Keratinocyte (primary cell): Measurements from ENCODE around the gene PSMC4. TPM values are rescaled to one million over a fixed set of nuclear protein-coding genes. Genes with fewer than 3 reads are reported as not detected.

Experiments used
- DNase-seq: peaks from one replicate; pipeline ENCODE4 v3.0.0-alpha.2; 2011; ENCODE audit warnings: low read depth, missing footprints, low spot score
- FAIRE-seq: peaks from 2 replicates; lab custom pipeline; 2011; peaks lifted over from hg19 to GRCh38; lab: Jason Lieb, UNC
- H2AFZ ChIP-seq: 2 replicates; pipeline ENCODE4 v1.6.0; 2012; ENCODE audit warnings: low read length, control low read depth, inconsistent platforms; ENCODE audit not compliant: control insufficient read depth
- H3K27ac ChIP-seq: 2 replicates; pipeline ENCODE4 v1.5.1; 2011; ENCODE audit warnings: low read length; ENCODE audit not compliant: control insufficient read depth, insufficient read depth
- H3K27me3 ChIP-seq: 3 replicates; pipeline ENCODE4 v1.6.0; 2011; ENCODE audit warnings: low read length; ENCODE audit not compliant: control insufficient read depth, insufficient read depth; ENCODE audit errors: extremely low read depth
- H3K36me3 ChIP-seq, 2 experiments: 2 replicates in 1 of 2; 3 replicates in 1 of 2; pipeline ENCODE4 v1.5.1; 2011; ENCODE audit warnings: low read length in 2 of 2, mild to moderate bottlenecking in 1 of 2; ENCODE audit not compliant: control insufficient read depth in 2 of 2, insufficient read depth in 2 of 2; ENCODE audit errors: extremely low read depth in 1 of 2
- H3K4me1 ChIP-seq: 3 replicates; pipeline ENCODE4 v1.5.1; 2011; ENCODE audit warnings: low read length; ENCODE audit not compliant: control insufficient read depth, insufficient read depth; ENCODE audit errors: extremely low read depth
- H3K4me2 ChIP-seq: 3 replicates; pipeline ENCODE4 v1.6.0; 2011; ENCODE audit warnings: low read depth, low read length; ENCODE audit not compliant: control insufficient read depth, insufficient read depth; ENCODE audit errors: extremely low read depth
- H3K4me3 ChIP-seq, 3 experiments: fragments of 200-600 bp in 1 of 3; sonication (generic) in 1 of 3; 2 replicates in 2 of 3; 3 replicates in 1 of 3; pipeline ENCODE4 v1.5.1; 2011 to 2016; ENCODE audit warnings: low read length in 3 of 3, mild to moderate bottlenecking in 3 of 3, control low read depth in 2 of 3, inconsistent platforms in 1 of 3, low read depth in 1 of 3, mixed read lengths in 1 of 3, mixed run types in 1 of 3, moderate library complexity in 1 of 3; ENCODE audit not compliant: control insufficient read depth in 2 of 3, insufficient read depth in 2 of 3; ENCODE audit errors: extremely low read depth in 1 of 3
- H3K79me2 ChIP-seq: 2 replicates; pipeline ENCODE4 v1.6.0; 2012; ENCODE audit warnings: low read length; ENCODE audit not compliant: control insufficient read depth, insufficient read depth
- H3K9ac ChIP-seq: 3 replicates; pipeline ENCODE4 v1.6.0; 2011; ENCODE audit warnings: low read length; ENCODE audit not compliant: control insufficient read depth, insufficient read depth; ENCODE audit errors: extremely low read depth
- H3K9me1 ChIP-seq: 3 replicates; pipeline ENCODE4 v1.6.0; 2011; ENCODE audit warnings: low read length; ENCODE audit not compliant: control insufficient read depth, insufficient read depth; ENCODE audit errors: extremely low read depth
- H3K9me3 ChIP-seq: 2 replicates; pipeline ENCODE4 v1.5.1; 2012; ENCODE audit warnings: low read depth, low read length; ENCODE audit not compliant: control insufficient read depth
- H4K20me1 ChIP-seq: 3 replicates; pipeline ENCODE4 v1.6.0; 2011; ENCODE audit warnings: low read length; ENCODE audit not compliant: control insufficient read depth, insufficient read depth; ENCODE audit errors: extremely low read depth
- EZH2 ChIP-seq: IDR thresholded peaks from one replicate; pipeline ENCODE4 v1.6.1; 2012; ENCODE audit warnings: inconsistent platforms, mild to moderate bottlenecking, low read length, moderate library complexity
- dilution Hi-C: fragments of 300-500 bp; cut with MboI; formaldehyde crosslinking; loops from one replicate; pipeline ENCODE4 v1.7.0; 2020; ENCODE audit warnings: low sequenced_read_pairs; ENCODE audit not compliant: extremely low pct_ligation_motif_present
- polyA plus RNA-seq, 5 experiments: library from polyadenylated mRNA; depleted of rRNA in 3 of 5; stranded (reverse) in 3 of 5; stranded (forward) in 1 of 5; unstranded in 1 of 5; fragments of >200 nt; gene quantifications; 1 replicate in 1 of 5; 2 replicates in 3 of 5; 3 replicates in 1 of 5; pipeline versions ENCODE4 v1.2.1 to v1.2.3, GENCODE V29; 2011 to 2012; ENCODE audit warnings: missing spikeins in 2 of 5, low read depth in 1 of 5, low replicate concordance in 1 of 5
- TF ChIP-seq, protein P1 (sequence below), 3 experiments: IDR thresholded peaks in 1 of 3; conservative IDR thresholded peaks in 1 of 3; optimal IDR thresholded peaks in 1 of 3; 2 replicates in 2 of 3; 3 replicates in 1 of 3; pipeline versions ENCODE3 to v1.5.1; 2011; ENCODE audit warnings: low read length in 3 of 3, mild to moderate bottlenecking in 3 of 3, moderate library complexity in 2 of 3, control low read depth in 1 of 3, inconsistent platforms in 1 of 3; ENCODE audit not compliant: insufficient read depth in 2 of 3; ENCODE audit errors: extremely low read depth in 1 of 3

The PSMC4 gene
- polyA plus RNA-seq, 1 donor (not counting 4 experiments of a cell fraction or from before 2014, with no cell fraction given) = 74.1 TPM

GRCh38 chr19:39983695-39984300 lies 12.8 kb downstream of the PSMC4 start:
- Histone ChIP-seq H3K36me3 (peaks cover 14 to 22% of the 10 kb centered on the region in 2 experiments), H3K79me2 (no peaks in the 10 kb centered on the region), H3K4me3 (no peak overlapping the region), H3K4me2 (no peak overlapping the region), H3K9me1 (no peaks in the 10 kb centered on the region), H3K4me1 (no peaks in the 10 kb centered on the region), H2AFZ (no peak overlapping the region), H3K27me3 (no peaks in the 10 kb centered on the region), H3K9ac (no peak overlapping the region), H3K9me3 (peaks cover 2% of the 10 kb centered on the region), H3K27ac (no peak overlapping the region), H4K20me1 (no peaks in the 10 kb centered on the region)
- DNase-seq = no peak
- no peak for TF ChIP-seq EZH2
- TF ChIP-seq, protein P1, sequence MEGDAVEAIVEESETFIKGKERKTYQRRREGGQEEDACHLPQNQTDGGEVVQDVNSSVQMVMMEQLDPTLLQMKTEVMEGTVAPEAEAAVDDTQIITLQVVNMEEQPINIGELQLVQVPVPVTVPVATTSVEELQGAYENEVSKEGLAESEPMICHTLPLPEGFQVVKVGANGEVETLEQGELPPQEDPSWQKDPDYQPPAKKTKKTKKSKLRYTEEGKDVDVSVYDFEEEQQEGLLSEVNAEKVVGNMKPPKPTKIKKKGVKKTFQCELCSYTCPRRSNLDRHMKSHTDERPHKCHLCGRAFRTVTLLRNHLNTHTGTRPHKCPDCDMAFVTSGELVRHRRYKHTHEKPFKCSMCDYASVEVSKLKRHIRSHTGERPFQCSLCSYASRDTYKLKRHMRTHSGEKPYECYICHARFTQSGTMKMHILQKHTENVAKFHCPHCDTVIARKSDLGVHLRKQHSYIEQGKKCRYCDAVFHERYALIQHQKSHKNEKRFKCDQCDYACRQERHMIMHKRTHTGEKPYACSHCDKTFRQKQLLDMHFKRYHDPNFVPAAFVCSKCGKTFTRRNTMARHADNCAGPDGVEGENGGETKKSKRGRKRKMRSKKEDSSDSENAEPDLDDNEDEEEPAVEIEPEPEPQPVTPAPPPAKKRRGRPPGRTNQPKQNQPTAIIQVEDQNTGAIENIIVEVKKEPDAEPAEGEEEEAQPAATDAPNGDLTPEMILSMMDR (optimal IDR thresholded peaks at IDR 0.05 in 1 of 3, IDR thresholded peaks at IDR 0.05 in 1 of 3, conservative IDR thresholded peaks at IDR 0.05 in 1 of 3; ENCODE audit: extremely low read depth in 1 of 3, insufficient read depth in 2 of 3, low read length in 3 of 3) = no peak
- dilution Hi-C loops = no loop called here
- FAIRE-seq = no peak

- dilution Hi-C loops = no loop called here
- H3K79me2 ChIP-seq = no peaks in the 10 kb centered on the region
- H3K4me2 ChIP-seq = no peak overlapping the region
- peaks cover 0 to 3% of the 10 kb centered on the region in 2 experiments for H3K36me3 ChIP-seq
- H3K27me3 ChIP-seq = no peaks in the 10 kb centered on the region
- TF ChIP-seq, protein P1 (optimal IDR thresholded peaks at IDR 0.05 in 1 of 3, IDR thresholded peaks at IDR 0.05 in 1 of 3, conservative IDR thresholded peaks at IDR 0.05 in 1 of 3; ENCODE audit: extremely low read depth in 1 of 3, insufficient read depth in 2 of 3, low read length in 3 of 3) = no peak
- TF ChIP-seq EZH2 = no peak
- H2AFZ ChIP-seq = no peak overlapping the region
- no peaks in the 10 kb centered on the region for H3K9me1 ChIP-seq
- no peaks in the 10 kb centered on the region for H4K20me1 ChIP-seq
- DNase-seq = no peak
- peaks cover 2% of the 10 kb centered on the region for H3K9me3 ChIP-seq
- no peak overlapping the region for H3K9ac ChIP-seq
- H3K4me3 ChIP-seq = no peak overlapping the region
- no peak for FAIRE-seq
- H3K4me1 ChIP-seq = no peaks in the 10 kb centered on the region
- H3K27ac ChIP-seq = no peak overlapping the region
Observed at GRCh38 chr19:39986643-39987042, 15.7 kb downstream of the PSMC4 start.
